Measurements from ENCODE around the gene RNF123.

DNA sequence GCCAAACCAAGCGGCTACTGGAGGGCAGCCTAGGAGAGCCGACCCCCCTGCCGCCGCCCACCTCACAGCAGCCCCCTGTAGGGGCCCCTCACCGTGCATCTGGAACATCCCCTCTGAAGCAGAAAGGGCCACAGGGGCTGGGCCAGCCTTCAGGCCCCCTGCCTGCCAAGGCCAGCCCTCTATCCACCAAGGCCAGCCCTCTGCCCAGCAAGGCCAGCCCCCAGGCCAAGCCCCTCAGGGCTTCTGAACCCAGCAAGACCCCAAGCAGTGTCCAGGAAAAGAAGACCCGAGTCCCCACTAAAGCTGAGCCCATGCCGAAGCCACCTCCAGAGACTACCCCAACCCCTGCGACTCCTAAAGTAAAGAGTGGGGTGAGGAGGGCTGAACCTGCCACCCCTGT, 38.7 kb upstream of the RNF123 start:
- TF ChIP-seq, protein P1, sequence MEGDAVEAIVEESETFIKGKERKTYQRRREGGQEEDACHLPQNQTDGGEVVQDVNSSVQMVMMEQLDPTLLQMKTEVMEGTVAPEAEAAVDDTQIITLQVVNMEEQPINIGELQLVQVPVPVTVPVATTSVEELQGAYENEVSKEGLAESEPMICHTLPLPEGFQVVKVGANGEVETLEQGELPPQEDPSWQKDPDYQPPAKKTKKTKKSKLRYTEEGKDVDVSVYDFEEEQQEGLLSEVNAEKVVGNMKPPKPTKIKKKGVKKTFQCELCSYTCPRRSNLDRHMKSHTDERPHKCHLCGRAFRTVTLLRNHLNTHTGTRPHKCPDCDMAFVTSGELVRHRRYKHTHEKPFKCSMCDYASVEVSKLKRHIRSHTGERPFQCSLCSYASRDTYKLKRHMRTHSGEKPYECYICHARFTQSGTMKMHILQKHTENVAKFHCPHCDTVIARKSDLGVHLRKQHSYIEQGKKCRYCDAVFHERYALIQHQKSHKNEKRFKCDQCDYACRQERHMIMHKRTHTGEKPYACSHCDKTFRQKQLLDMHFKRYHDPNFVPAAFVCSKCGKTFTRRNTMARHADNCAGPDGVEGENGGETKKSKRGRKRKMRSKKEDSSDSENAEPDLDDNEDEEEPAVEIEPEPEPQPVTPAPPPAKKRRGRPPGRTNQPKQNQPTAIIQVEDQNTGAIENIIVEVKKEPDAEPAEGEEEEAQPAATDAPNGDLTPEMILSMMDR (IDR thresholded peaks at IDR 0.05; ENCODE audit: low read depth, low read length), result no peak
- TF ChIP-seq, protein P2, sequence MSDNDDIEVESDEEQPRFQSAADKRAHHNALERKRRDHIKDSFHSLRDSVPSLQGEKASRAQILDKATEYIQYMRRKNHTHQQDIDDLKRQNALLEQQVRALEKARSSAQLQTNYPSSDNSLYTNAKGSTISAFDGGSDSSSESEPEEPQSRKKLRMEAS (IDR thresholded peaks at IDR 0.05; ENCODE audit: low read depth, low read length), result no peak
- TF ChIP-seq POLR2A (IDR thresholded peaks at IDR 0.05; ENCODE audit: extremely low read depth, insufficient read length), result no peak
- no peak for TF ChIP-seq MYC (IDR thresholded peaks at IDR 0.05; ENCODE audit: low read depth, low read length)

Measured in NB4 (cell line).